ENCODE measurements around the gene MYRFL.

The MYRFL gene

DNA sequence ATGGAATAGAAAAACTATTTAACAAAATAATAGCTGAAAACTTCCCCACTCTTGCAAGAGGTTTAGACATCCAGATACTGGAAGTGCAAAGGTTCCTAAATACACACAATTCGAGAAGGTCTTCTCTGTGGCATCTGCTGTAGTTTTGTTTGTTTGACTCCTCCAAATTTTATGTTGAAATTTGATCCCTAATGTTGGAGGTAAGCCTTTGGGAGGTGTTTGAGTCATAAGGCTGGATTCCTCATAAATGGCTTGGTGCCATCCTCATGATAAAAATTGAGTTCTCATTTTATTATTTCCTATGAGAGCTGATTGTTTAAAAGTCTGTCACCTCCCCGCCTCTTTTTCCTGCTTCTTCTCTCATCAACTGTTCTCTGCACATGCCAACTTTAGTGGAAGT, 182.7 kb downstream of the MYRFL start:
- no peaks in the 10 kb centered on the region for H3K36me3 Mint-ChIP-seq (ENCODE audit: low read depth)
- H3K27ac Mint-ChIP-seq = no peak overlapping the region
- H3K9me3 Mint-ChIP-seq = peaks cover 20% of the 10 kb centered on the region
- no peaks in the 10 kb centered on the region for H3K27me3 Mint-ChIP-seq (ENCODE audit: low read depth)
- no peaks in the 10 kb centered on the region for H3K4me1 Mint-ChIP-seq (ENCODE audit: low read depth)
- H3K4me3 Mint-ChIP-seq = no peak overlapping the region
